Mesothelial cell of epicardium (in vitro differentiated cells): Measurements from ENCODE around the gene POLDIP3. TPM values are rescaled to one million over a fixed set of nuclear protein-coding genes. Genes with fewer than 3 reads are reported as not detected.

Source experiments
- DNase-seq, 2 experiments: peaks; one replicate each; pipeline ENCODE4 v3.0.0; 2021; ENCODE audit warnings: low spot score in 2 of 2; ENCODE audit not compliant: unreplicated experiment in 2 of 2
- H3K27ac Mint-ChIP-seq: 2 replicates; pipeline ENCODE4 v1.8.0; 2021; ENCODE audit warnings: mixed read lengths
- H3K27me3 Mint-ChIP-seq: 2 replicates; pipeline ENCODE4 v1.8.0; 2021; ENCODE audit warnings: low read depth, mixed read lengths
- H3K36me3 Mint-ChIP-seq: 2 replicates; pipeline ENCODE4 v1.8.0; 2021; ENCODE audit warnings: mixed read lengths
- H3K4me1 Mint-ChIP-seq: 2 replicates; pipeline ENCODE4 v1.8.0; 2021; ENCODE audit warnings: mixed read lengths
- H3K4me3 Mint-ChIP-seq: 2 replicates; pipeline ENCODE4 v1.8.0; 2021; ENCODE audit warnings: mild to moderate bottlenecking, moderate library complexity, mixed read lengths
- H3K9me3 Mint-ChIP-seq: 2 replicates; pipeline ENCODE4 v1.8.0; 2021; ENCODE audit warnings: mixed read lengths
- total RNA-seq: library from RNA; stranded (reverse); gene quantifications from 3 replicates; pipeline ENCODE4 v1.2.1, GENCODE V29; 2021
- TF ChIP-seq, protein P1 (sequence below): fragments of 200-600 bp; sonication (generic); IDR thresholded peaks from one replicate; pipeline ENCODE4 v1.5.0; 2021; ENCODE audit warnings: antibody characterized with exemption; ENCODE audit not compliant: unreplicated experiment

The POLDIP3 gene
- total RNA-seq, 1 donor from 2014 or later: 87.2 TPM

DNA sequence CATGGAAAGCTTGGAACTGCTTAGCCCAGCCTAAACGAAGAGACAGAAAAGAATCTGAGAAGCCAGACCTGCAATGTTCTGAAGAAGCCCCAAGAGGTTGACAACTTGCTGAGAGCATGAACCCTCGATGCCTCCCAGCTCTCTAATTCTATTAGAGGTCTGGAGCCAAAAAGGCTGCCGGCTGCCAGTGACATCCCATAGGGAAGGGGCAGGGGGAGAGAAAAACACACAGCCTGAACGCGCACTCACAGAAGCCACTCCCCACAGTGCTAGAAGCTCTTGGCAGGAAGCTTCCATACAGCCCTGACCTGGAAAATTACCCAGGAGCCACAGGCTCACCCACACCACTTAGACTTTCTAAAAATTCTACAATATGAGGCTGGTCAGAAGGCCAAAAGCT, 18.3 kb downstream of the POLDIP3 start:
- Mint-ChIP-seq H3K27ac (no peak overlapping the region), H3K27me3 (no peaks in the 10 kb centered on the region), H3K4me1 (no peaks in the 10 kb centered on the region), H3K9me3 (no peaks in the 10 kb centered on the region), H3K36me3 (peaks cover 47% of the 10 kb centered on the region), H3K4me3 (no peak overlapping the region)
- no peak for DNase-seq
- TF ChIP-seq, protein P1, sequence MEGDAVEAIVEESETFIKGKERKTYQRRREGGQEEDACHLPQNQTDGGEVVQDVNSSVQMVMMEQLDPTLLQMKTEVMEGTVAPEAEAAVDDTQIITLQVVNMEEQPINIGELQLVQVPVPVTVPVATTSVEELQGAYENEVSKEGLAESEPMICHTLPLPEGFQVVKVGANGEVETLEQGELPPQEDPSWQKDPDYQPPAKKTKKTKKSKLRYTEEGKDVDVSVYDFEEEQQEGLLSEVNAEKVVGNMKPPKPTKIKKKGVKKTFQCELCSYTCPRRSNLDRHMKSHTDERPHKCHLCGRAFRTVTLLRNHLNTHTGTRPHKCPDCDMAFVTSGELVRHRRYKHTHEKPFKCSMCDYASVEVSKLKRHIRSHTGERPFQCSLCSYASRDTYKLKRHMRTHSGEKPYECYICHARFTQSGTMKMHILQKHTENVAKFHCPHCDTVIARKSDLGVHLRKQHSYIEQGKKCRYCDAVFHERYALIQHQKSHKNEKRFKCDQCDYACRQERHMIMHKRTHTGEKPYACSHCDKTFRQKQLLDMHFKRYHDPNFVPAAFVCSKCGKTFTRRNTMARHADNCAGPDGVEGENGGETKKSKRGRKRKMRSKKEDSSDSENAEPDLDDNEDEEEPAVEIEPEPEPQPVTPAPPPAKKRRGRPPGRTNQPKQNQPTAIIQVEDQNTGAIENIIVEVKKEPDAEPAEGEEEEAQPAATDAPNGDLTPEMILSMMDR: no peak

DNA sequence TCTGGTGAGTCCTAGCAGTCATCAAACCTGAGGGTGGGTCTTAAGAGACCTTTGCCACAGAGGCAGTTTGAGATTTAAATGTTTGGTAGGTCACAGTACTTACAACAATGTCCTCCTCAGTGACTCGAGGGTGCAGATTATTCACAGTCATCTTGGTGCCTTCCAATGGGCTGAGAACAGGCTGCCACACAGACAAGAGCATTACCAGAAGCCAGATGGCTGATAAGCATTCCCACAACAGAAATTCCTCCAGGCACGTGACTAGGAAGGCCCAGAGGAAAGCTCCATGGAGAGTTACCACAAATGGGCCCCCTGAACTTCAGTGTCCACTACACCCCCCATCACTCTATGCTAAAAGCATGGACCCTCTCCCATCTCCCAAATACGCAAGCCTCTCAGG, 19.2 kb downstream of the POLDIP3 start:
- H3K27me3 Mint-ChIP-seq: no peaks in the 10 kb centered on the region
- H3K4me3 Mint-ChIP-seq: no peak overlapping the region
- DNase-seq: no peak
- peak overlapping the region; percentile 49 for H3K27ac Mint-ChIP-seq
- H3K36me3 Mint-ChIP-seq: peaks cover 48% of the 10 kb centered on the region
- no peaks in the 10 kb centered on the region for H3K9me3 Mint-ChIP-seq
- TF ChIP-seq, protein P1: no peak
- no peaks in the 10 kb centered on the region for H3K4me1 Mint-ChIP-seq

DNA sequence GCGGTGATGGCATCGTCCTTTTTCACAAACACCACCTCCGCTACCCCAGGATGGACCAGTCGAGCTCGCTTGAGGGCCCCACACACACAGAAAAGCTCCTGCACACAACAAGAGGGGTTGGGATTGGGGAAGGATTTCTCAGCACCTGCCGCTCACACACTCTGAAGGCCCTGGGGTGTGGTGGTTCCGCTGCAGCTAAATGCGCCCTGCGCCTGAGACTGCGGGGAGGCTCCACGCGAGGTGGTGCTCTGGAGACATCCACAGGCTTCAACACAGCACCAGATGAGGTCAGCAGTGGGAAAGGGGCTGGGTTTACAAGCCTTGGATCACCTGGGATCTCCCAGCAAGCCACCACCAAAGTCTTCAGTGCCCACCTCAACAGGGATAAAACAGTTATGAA, 22.7 kb downstream of the POLDIP3 start:
- no peak for DNase-seq
- Mint-ChIP-seq H3K36me3 (peaks cover 39% of the 10 kb centered on the region), H3K27ac (no peak overlapping the region), H3K9me3 (no peaks in the 10 kb centered on the region), H3K27me3 (no peaks in the 10 kb centered on the region), H3K4me1 (no peaks in the 10 kb centered on the region), H3K4me3 (no peak overlapping the region)
- TF ChIP-seq, protein P1: no peak

DNA sequence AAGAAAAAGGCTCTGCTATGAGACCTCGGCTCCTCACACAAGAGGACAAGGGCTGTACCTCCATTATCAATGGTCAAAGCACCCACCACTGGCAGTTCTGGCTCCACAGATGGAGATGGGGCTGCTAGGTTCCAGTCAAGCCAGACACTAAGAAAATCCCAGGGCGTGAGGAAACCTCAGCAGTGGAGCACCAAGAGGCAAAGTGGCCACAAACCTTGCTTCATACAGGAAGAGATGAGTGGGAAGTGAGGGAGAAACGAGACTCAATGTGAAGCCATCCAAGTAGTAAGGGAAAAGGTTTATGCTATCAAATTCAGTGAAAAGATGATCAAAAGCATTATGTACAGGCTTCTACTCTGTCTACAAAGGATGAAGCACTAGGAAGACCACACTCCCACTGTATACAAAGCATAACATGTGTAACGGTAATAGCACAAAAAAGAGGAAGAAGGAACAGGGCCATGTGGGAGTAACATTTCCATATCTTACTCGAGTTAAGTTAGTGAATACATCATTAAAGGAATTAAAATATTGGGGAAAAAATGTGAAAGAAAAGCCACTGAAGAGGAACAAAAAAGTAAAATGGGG, 27.0 kb downstream of the POLDIP3 start:
- Mint-ChIP-seq H3K9me3 (no peaks in the 10 kb centered on the region), H3K27ac (no peak overlapping the region), H3K4me1 (no peaks in the 10 kb centered on the region), H3K27me3 (no peaks in the 10 kb centered on the region), H3K36me3 (peaks cover 37% of the 10 kb centered on the region), H3K4me3 (no peak overlapping the region)
- TF ChIP-seq, protein P1: no peak
- DNase-seq: no peak

DNA sequence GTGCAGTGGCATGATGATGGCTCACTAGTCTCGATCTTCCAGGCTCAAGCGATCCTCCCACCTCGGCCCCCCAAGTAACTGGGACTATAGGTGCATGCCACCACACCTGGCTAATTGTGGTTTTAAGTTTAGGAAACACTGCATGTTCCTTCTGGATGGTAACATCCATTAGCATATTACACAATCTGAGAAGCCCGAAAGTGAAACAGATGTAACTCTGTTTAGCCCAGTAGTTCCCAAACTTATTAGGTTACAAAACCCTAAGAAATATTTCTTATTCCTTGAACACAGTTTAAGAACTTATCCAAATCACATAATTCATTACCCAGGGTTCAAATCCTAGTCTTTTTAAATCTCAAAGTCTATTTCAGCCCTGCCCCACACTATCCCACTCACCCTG, 28.3 kb downstream of the POLDIP3 start:
- no peaks in the 10 kb centered on the region for H3K9me3 Mint-ChIP-seq
- peaks cover 31% of the 10 kb centered on the region for H3K36me3 Mint-ChIP-seq
- no peak overlapping the region for H3K27ac Mint-ChIP-seq

More for the DNA sequence above, 28.3 kb downstream of the POLDIP3 start:
- no peak overlapping the region for H3K4me3 Mint-ChIP-seq
- H3K4me1 Mint-ChIP-seq: peaks cover 6% of the 10 kb centered on the region
- DNase-seq: no peak
- TF ChIP-seq, protein P1: no peak
- no peaks in the 10 kb centered on the region for H3K27me3 Mint-ChIP-seq
